ENCODE data around the gene CXorf38.

CXorf38 gene

GRCh38 chrX:40622479-40623138 is 24.8 kb downstream of the CXorf38 start:
- TF ChIP-seq GLIS3 (CRISPR knock-in tag; IDR thresholded peaks at IDR 0.05) (no peak), ISL1 (CRISPR knock-in tag; IDR thresholded peaks at IDR 0.05) (no peak), OSR1 (CRISPR knock-in tag; IDR thresholded peaks at IDR 0.05) (no peak), ZNF8 (CRISPR knock-in tag; IDR thresholded peaks at IDR 0.05) (no peak), ESRRG (CRISPR knock-in tag; IDR thresholded peaks at IDR 0.05) (no peak), BACH2 (CRISPR knock-in tag; IDR thresholded peaks at IDR 0.05; ENCODE audit: borderline replicate concordance) (no peak), CREB5 (CRISPR knock-in tag; IDR thresholded peaks at IDR 0.05; ENCODE audit: low read depth) (no peak)
- peak; percentile 47 for ATAC-seq

GRCh38 chrX:40617566-40617965 is 29.8 kb downstream of the CXorf38 start:
- TF ChIP-seq POU6F1 (CRISPR knock-in tag; IDR thresholded peaks at IDR 0.05; ENCODE audit: borderline replicate concordance, low read depth) (no peak), BACH2 (CRISPR knock-in tag; IDR thresholded peaks at IDR 0.05; ENCODE audit: borderline replicate concordance) (no peak), OSR1 (CRISPR knock-in tag; IDR thresholded peaks at IDR 0.05) (no peak), ZNF565 (CRISPR knock-in tag; conservative IDR thresholded peaks at IDR 0.05; ENCODE audit: low read depth) (no peak), CREB5 (CRISPR knock-in tag; IDR thresholded peaks at IDR 0.05; ENCODE audit: low read depth) (no peak), TSHZ2 (CRISPR knock-in tag; IDR thresholded peaks at IDR 0.05) (no peak), CSRNP3 (CRISPR knock-in tag; IDR thresholded peaks at IDR 0.05) (no peak), ARNTL (CRISPR knock-in tag; IDR thresholded peaks at IDR 0.05; ENCODE audit: borderline replicate concordance, low read depth) (no peak), TCF4 (CRISPR knock-in tag; IDR thresholded peaks at IDR 0.05; ENCODE audit: borderline replicate concordance) (no peak), ISL1 (CRISPR knock-in tag; IDR thresholded peaks at IDR 0.05) (no peak), ESRRG (CRISPR knock-in tag; IDR thresholded peaks at IDR 0.05) (no peak), ZC3H10 (CRISPR knock-in tag; IDR thresholded peaks at IDR 0.05) (no peak), PATZ1 (CRISPR knock-in tag; IDR thresholded peaks at IDR 0.05; ENCODE audit: borderline replicate concordance) (no peak), CSDC2 (CRISPR knock-in tag; IDR thresholded peaks at IDR 0.05) (no peak), SNAI2 (CRISPR knock-in tag; IDR thresholded peaks at IDR 0.05) (no peak), PPARA (CRISPR knock-in tag; IDR thresholded peaks at IDR 0.05; ENCODE audit: borderline replicate concordance) (no peak), ZFP3 (CRISPR knock-in tag; IDR thresholded peaks at IDR 0.05) (no peak), ZFP30 (CRISPR knock-in tag; IDR thresholded peaks at IDR 0.05) (no peak), GLIS3 (CRISPR knock-in tag; IDR thresholded peaks at IDR 0.05) (no peak)
- ATAC-seq = no peak
